GM19438 (cell line): ENCODE measurements around the gene CNTNAP2.

ENCODE experiments used
- ATAC-seq: cut with Tn5 transposase; IDR thresholded peaks from one replicate; pipeline ENCODE4 v1.9.1; 2021; ENCODE audit warnings: low read depth; ENCODE audit not compliant: unreplicated experiment

CNTNAP2 gene

DNA sequence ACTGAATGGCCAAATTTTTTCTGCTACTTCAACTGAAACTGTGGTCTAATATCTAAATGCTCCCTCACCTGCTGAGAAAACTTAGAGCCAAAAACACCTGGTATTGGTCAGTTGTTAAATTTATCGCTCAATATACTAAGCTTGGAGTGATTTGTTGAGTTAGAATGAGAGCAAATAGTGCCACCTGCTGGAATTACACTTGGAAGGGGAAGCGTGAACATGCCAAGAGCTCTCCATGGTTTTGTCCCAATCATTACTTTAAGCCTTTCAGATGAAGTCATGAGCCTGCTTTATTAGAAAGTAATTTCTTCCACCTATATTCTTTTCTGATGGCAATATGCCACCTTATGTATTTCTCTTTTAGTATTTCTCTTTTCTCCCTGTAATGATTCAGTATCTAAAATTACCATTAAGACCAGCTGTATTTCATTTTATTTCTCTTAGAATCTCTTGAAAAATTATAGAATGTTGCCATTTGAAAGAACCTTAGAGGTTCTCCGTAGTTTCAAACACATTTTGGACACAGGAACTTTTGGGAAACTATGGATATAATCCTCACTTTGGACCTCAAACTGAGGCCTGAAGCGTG, 2026.2 kb downstream of the CNTNAP2 start:
- ATAC-seq = no peak

DNA sequence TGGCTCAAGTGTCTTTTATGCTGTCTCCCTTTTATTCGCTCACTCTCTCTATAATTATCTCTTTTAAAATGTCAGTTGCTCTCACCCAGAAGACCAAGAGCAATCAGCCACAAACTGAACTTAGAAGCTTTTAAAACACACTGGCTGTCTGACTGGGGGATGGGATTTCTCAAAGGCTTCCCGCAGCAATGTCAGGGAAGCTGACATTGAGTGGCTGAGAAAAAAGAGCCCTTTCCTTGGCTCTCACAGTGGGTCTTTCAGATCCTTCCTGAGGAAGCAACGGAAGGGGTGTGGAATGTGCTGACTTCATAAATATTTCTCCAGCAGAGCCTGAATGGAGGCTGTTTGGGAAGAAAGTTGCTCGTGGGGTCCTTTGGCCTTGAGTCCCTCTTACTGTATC, 2028.2 kb downstream of the CNTNAP2 start:
- no peak for ATAC-seq

DNA sequence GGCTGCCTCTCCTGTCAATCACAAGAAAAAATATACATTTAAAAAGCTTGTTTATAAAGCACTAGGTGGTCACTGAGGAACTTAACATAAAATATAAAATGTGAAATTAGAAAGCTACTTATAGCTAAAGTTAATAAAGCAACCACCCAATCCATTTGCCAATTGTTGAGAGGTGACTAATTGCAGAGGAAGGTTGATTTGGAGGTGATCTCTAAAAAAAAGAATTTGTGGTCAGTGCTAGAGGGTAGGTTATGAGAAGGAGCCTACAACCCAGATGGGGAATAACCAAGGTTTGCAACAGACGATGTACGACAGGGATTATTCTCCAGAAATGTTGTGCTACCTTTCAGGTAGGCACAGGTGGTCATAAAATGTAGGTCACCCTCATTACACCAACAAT, 2029.7 kb downstream of the CNTNAP2 start:
- no peak for ATAC-seq

DNA sequence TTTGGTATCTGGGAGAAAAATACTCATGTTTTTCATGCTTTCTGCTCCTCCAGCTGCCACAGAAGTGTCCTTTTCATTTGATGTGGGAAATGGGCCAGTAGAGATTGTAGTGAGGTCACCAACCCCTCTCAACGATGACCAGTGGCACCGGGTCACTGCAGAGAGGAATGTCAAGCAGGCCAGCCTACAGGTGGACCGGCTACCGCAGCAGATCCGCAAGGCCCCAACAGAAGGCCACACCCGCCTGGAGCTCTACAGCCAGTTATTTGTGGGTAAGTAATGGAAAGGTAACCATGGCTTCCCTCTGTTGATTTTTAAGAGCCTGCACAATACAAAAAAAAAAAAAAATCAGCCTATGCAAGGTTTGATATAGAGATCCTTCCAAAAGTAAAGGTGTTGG, 2030.8 kb downstream of the CNTNAP2 start:
- no peak for ATAC-seq

DNA sequence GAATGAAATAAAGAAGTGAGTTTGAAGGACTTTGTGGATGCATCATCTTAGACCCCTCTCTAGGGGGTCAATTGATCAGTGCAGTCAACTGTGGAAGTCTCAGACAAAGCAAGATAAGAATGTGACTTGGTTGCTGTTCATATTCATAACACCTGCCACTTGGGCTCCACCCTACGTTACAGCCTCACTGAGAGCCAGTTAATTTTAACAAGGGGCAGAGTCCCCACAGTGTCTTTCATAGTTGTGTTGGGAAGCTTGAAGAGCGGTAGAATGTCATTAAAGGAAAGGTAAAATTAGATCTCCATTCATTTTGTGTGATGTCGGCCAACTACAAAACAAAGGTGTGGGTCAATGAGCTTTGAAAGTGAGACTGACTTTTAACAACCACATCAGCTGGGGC, 2031.9 kb downstream of the CNTNAP2 start:
- no peak for ATAC-seq

DNA sequence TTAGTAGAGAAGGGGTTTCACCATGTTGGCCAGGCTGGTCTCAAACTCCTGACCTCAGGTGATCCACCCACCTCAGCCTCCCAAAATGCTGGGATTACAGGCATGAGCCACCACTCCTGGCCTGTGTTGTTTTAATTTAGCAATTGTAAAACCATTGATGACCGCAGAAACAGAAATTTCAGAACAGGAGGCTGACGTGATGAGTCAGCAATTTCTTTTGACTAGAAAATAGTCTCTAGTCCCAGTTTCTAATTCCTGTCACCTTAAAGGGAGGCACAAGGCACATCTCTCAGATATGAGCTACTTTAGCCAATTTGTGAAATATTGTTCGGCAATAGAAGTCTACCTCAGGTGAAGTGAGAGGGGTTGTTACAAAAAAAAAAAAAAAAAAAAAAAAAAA, 2033.1 kb downstream of the CNTNAP2 start:
- ATAC-seq = no peak

DNA sequence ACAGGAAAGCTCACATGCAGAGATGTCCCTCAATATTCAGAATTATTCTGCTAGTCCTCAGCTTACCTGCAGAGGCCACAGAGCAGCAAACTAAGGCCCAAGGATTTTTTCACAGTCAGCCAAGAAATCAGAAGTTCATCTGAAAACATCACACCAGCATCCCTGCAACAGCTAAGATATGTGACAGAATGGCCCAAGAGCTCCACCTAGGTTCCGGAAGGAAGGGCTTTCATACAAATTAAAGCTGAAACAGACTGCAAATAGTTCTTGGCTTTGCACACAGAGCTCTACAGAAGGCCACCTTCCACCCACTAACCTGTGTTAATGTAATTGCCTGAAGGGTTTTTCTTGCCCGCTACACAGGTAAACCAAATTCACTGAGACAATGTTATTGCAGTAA, 2035.2 kb downstream of the CNTNAP2 start:
- no peak for ATAC-seq

DNA sequence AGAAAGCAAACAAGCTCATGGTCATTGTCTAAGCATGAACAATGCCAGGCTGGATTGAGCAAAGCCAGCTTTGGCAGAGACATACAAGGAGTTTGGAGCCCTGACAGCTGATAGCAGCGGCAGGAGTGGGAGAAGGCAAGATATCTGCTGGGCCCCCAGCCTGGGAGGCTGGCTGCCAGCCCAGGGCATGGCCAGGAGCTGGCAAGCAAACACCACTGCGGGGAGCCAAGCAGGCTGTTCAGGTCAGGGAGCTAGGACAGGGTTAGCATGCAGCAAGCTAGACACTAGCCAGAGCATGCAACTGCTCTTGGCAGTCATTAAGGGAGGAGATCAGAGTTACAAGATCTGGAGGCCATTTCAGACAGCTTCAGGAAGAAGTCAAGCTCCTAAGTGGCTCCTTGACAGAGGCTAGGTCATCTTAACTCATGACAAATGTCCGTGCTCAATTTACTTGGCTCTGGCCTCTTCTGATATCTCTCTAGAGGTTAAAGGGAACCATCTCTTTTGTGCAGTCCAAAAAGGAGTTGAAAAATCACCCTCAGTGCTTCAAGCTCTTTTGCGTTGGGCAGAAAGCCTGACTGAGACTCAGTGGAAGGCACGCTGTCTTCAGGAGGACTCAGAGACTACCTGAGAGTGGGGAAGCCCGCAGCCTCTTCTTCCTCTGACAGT, 2037.1 kb downstream of the CNTNAP2 start:
- no peak for ATAC-seq

DNA sequence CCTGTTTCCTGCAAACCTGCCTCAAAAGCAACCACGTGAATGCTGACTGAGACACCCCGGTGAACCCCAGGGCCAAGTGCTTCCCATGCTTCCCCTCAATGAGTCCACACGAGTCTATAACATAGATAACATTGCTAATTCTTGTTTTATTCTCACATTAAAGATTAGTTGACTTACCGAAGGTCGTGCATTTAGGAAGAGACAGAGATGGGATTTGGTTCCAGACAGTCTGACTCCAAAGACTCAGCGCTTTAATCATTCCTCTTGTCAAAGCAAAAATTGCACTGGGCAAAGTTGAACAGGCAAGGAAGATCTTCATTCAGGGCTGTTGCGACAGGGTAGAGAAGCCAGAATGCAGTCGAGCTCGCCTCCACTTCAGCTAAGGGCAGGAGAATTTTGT, 2038.4 kb downstream of the CNTNAP2 start:
- no peak for ATAC-seq

DNA sequence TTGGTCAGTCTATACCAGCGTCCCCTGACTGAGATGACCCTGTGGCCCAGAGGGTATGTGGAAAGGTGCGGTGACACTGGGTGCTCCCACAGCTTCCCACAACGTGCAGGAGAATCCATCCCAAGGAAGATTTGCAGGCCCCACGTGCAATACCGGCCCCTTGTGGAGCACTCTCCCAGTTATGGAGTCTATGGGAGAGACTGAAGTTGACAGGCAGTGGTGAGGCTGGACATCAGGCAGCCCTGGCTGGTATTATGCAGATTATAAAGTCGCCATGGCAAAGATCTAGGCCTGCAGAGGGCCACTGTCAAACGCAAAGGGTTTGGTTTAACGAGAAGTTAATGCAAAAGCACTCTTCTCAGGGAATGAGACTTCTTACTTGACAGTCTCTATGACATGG, 2039.2 kb downstream of the CNTNAP2 start:
- ATAC-seq = no peak

DNA sequence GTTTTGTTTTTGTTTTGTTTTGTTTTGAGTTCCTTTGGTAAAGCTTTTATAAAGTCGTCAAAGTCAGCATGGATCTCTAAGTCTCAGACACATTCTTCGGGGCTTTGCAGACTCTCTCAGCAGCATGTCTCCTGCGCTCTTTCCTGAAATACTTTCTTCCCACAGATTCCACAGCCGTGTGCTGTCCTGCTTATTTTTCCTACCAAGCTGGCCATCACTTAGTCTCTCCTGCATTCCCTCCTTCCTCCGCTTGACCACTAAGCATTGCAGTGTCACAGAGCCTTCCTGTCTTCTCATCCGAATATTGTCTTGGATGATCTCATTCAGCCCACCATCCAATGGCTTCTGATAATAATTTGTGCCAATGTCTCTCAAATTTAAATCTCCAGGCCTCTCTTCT, 2039.6 kb downstream of the CNTNAP2 start:
- ATAC-seq = no peak

DNA sequence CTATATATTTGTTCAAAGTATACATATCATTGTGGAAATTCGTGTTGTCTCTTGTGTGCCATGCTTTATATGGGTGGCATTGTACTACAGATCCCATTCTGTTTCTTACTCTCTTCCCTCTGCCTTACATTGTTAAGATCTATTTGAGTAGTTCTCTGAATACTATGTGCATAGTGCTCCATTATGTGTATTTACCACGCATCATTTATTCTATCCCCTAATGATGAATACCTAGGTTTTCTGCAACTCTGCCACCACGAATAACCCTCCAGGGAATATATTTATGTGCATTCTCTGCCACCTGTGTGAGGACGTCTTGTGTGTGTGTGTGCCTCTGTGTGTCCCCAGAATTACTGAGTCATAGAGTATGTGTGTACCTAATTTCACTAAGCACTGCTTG, 2042.7 kb downstream of the CNTNAP2 start:
- ATAC-seq = no peak

DNA sequence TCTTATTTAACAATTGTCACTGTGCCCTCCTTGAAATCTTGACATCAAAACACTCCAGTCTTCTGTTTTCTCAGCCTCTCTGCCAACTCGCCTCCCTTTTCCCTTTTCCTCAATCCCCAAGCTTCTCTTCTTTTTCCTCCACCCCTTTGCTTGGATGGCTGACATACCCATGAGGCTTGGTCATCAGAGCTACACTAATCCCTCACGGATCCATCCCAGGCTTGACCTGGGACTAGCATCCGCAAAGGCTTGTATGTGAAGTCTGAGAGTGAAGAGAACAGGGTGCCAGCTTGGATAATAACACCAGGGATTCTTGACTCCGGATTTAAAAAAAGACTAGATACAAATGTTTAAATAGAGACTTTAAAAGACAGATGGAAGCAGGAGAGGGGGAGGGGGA, 2045.2 kb downstream of the CNTNAP2 start:
- ATAC-seq = no peak

DNA sequence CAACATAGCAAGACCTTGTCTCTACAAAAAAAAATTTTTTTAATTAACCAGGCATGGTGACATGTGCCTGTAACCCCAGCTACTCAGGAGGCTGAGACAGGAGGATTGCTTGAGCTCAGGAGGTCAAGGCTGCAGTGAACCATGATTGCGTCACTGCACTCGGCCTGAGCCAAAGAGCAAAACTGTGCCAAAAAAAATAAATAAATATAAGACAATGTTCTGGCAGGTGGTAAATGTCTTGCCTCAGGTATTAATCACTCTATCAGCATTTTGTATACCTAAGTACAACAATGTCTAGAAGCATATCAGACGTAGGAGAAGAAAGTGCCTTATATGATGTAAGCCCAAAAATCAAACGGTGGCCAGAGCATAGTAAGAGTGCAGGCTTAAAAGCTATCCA, 2046.2 kb downstream of the CNTNAP2 start:
- ATAC-seq = no peak

DNA sequence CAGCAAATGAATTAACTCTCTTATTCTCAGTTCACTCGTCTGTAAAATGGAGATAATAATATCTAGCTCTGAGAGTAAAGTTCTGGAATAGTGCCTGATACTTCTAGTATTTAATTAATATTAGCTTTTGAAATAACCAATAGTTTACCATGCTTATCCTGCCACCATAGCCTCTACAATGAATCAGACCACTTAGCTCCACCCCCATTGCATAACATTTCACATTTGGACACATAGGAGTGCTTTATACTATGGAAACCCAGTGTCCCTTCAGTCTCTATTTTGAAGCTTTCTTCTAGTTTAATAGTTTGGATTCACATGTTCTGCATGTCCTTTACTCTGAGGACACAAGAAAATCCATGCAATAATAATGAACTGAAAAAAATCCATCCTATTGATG, 2046.6 kb downstream of the CNTNAP2 start:
- no peak for ATAC-seq

DNA sequence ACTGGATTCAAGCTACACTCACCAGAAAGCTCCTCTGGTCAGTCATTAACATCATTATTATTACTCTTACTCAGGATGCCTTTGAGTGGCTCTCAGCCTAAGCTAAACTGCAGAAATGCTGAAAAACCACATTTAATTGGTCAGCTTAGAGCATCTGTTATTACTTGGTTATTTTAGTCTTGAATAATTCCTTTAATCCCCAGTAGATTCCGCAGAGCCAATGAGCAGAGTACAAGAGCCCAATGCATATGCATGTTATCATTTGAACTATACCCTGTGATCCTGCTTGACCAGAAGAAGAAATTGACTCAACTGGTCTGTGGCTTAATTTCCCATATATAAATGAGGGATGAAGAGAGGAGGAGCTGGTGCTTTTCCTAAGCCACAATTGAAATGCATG, 2056.3 kb downstream of the CNTNAP2 start:
- no peak for ATAC-seq

DNA sequence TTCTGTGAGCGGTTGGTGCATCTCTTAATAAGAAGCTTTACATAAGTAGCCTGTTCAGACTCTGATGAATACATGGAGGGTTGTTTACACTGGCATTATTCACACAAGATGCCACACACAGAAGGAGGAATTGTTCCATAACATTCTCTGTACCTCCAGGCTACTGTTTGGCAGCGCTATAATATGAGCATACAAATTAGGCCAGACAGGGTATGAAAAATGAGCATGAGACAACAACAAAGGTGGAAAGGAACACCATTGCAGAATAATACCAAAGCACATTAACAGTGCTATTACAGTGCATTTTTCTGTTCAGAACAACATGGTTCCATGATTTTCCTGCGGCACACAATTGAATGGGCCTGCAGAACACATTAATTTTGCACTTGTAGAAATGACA, 2056.8 kb downstream of the CNTNAP2 start:
- no peak for ATAC-seq

DNA sequence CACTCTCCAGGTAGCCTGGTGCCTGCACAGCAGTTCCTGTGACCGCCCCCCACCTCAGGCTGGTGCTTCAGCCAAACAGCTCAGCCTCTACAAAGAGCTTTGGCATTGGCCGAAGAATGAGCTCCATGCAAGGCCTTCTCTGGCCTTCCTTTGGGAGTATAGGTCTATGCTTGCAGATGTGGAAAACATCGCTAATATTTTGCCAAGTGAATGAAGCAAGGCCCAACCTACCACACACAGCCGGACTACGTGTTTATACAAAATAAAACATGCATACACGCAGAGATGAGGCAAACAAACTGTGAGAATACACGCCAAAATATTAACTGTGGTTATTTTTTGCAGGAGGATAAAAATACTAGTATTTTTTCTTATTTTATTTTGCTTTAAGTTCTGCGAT, 2057.8 kb downstream of the CNTNAP2 start:
- ATAC-seq = no peak

DNA sequence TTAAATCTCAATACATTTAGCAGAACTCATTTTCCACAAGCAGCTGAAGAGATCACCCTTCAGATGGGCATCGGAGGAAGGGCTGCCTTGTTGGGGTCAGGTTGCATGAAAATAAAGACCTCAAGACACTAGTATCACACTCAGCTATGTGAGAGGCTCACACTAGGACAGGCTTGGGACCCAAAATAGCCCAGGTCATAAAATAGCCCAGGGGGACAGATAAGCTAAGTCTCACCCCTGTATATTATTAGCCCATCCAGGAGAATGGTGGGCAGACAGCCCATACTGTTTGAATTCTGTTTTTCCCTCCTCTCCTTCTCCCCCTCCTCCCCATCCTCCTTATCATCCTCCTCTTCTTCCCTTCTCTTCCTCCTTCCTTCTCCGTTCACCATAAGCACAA, 2058.9 kb downstream of the CNTNAP2 start:
- ATAC-seq = no peak

DNA sequence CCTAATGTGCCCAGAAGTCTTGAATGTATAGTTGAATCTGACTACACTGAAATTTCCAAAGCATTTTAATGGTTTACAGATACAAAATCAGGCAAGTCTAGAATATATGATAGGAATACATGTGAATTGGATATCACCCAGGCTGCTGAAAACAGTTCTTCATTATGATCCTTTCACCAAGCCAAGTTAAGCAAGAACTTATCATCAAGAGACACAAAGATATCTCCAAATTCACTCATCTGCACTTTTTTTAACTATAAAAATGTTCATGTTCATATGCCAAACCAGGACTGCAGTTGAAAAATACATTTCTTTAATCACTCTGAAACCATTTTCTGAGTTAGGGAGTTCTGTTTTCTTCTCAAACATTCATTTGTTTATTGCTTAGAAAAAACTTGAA, 2061.4 kb downstream of the CNTNAP2 start:
- no peak for ATAC-seq

DNA sequence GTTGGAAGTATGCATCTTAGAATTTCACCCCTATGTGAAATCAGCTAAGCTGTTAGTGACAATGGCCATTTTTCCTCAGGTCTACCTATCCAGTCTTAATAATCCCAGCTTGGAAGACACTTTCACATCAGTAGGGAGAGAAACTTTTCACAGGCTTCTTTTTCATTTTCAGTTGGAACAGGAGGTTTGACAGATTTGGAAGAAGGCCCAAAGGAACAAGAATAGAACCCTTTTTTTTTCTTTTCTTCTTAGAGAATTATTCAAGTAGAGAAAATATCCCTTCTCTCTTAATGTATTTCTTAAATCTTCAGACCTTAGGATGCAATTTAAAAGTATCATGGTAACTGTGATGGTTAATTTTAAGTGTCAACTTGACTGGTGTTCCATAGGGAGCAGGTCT, 2063.5 kb downstream of the CNTNAP2 start:
- no peak for ATAC-seq

DNA sequence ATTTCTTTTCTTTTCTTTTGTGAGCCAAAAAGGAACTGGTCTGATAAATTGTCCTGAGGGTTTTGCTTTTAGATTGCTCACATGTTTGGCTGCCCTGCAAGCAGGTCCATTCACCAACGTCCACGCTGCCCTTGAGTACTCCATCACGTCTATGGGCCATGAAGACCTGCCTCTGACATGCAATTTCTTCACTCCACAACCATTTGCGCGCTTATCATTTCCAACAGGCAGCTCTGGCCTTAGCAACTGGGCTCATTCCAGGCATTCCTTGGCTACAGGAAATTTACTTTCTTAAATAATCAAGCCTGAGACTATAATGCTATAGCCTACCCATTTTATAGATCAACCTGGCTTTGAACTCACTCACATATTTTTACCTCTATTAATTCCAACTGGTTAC, 2065.7 kb downstream of the CNTNAP2 start:
- no peak for ATAC-seq

DNA sequence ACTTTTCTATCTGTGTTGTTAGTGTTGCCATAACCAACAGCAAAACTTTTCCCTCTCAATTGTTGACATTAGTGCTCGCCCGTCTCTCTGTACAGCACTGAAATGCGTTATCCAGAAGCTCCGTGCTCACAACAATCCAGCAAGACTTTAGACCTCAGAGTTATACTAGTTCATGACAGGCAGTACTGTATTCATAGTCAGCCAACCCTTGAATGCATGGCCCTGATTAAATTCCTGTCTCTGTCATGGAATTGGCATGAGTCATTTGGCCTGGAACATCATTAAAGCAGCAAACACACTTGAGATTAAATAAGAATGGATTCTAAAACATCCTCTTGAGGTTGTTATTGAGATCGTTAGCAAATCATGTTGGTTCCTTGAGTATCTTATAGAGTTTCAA, 2068.4 kb downstream of the CNTNAP2 start:
- ATAC-seq = no peak
